ENCODE data around the gene DACH1.

DNA sequence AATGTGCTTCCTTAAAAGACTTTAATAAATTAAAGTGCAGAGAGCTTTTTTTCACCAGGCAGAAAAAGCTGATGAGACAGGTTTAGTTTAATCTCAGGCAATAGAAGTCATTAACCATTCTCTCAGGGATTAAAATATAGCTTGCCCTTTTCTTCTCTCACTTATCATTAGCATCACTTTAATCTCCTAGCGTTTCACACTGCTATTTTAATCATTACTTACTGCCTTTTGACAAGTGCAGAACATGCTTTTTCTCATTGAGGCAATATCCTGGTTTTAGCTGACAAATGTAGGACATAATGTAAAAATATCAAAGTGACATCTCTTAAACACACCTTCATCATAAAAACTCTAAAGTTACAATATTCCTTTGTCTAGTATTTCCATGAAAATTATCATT lies 94.6 kb downstream of the DACH1 start:
- no peak for TF ChIP-seq POLR2AphosphoS5 (IDR thresholded peaks at IDR 0.05; ENCODE audit: low read depth, low read length)
- no peak for TF ChIP-seq TAF1 (IDR thresholded peaks at IDR 0.05; ENCODE audit: borderline replicate concordance, low read depth, low read length)
- TF ChIP-seq POLR2A (IDR thresholded peaks at IDR 0.05; ENCODE audit: low read depth, low read length), result no peak
